GM21423 (cell line): ENCODE data around the gene IPMK.
"Not testable (repeated sequence)": the region's sequence is repeated elsewhere in the genome, so short reads cannot be mapped to it uniquely, and the experiment has no call there.

Experiments
- ATAC-seq: cut with Tn5 transposase; IDR thresholded peaks from one replicate; pipeline ENCODE4 v1.9.1; 2021; ENCODE audit warnings: mild to moderate bottlenecking, moderate library complexity; ENCODE audit not compliant: unreplicated experiment

IPMK gene

DNA sequence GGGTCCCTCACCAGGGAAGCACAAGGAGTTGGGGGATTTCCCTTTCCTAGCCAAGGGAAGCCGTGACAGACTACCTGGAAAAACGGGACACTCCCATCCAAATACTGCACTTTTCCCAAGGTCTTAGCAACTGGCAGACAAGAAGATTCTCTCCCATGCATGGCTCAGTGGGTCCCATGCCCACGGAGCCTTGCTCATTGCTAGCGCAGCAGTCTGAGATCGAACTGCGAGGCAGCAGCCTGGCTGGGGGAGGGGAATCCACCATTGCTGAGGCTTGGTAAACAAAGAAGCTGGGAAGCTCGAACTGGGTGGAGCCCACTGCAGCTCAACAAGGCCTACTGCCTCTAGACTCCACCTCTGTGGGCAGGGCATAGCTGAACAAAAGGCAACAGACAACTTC, 37.8 kb downstream of the IPMK start:
- ATAC-seq: not testable (repeated sequence)

DNA sequence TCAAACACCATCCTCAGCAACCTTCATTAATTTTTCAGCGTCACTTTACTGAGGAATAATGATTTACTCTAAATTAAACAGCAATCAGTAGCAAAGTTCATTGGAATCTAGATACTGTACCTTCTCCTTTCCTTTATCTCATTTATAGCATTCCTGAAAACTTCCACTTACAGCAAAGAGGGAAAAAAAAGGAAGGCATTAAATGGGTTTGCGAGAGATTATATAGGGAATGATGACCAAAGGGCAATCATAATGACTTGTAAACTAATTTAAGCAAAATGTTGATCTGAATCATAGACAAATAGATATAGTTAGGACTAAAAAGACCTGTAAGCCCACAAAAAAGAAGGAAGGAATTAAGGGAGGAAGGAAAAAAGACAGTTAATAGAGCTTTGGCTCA, 42.0 kb downstream of the IPMK start:
- no peak for ATAC-seq

DNA sequence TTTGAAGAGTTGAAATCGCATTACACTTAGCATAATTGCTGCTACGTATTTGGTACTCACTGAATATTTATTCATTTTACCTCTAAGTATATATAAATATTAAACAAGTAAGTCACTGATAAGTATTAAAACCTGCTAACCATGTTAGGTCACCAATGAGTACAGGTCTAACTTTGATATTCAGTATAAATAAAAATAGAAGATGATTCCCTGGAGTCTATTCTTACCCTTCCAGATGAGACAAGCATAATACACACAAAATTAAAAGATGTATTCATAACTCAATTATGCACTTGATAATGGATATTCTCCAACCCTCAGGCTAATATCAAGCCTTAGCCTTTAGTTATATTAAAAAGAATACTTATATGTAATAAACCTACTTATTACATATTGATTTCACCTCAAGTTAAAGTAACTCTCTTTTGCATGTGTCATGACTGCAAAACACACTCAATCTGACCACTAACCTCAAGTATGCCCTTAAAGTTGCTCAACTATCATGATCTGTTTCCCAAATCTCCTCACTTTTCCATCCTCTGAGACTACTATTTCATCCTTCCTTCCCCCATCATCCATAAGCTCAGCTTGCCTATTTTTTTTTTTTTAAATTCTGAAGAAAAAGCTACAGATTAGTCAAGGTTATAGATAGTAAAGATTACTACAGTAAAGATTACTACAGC, 46.8 kb downstream of the IPMK start:
- no peak for ATAC-seq

DNA sequence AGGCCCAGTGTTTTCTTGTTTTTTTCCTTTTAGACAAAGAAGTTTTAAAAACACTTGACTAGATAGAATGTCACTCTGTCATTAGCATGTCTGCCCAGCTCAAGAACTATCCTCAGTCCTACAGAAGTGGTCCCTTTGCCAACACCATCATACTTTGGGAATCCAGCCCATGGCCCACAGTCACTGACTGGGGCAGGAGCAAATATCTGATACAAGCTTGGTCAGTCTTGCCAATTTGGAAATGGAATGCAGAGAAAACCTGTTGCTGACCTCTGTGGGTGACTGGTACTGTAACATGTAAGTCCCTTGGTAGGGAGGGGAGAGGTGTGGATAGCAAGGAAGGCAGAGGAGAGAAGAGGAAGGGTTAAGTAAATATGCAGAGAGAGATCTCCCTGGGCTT, 47.8 kb downstream of the IPMK start:
- no peak for ATAC-seq

DNA sequence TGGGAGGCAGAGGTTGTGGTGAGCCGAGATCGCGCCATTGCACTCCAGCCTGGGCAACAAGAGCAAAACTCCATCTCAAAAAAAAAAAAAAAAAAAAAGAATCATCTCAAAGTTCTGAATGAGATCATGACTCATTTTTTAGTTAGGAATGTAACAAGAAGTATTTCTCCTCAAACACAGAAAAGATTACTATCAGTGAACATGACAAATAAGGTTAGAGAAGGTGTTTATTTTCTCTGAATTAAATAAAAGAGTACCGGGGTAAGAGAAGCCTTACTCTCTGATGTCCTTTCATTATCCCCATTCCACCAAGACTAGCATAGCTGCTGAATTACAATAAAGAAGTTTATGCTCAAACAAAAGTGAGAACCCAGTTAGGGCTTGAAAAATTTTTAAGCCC, 50.1 kb downstream of the IPMK start:
- no peak for ATAC-seq

DNA sequence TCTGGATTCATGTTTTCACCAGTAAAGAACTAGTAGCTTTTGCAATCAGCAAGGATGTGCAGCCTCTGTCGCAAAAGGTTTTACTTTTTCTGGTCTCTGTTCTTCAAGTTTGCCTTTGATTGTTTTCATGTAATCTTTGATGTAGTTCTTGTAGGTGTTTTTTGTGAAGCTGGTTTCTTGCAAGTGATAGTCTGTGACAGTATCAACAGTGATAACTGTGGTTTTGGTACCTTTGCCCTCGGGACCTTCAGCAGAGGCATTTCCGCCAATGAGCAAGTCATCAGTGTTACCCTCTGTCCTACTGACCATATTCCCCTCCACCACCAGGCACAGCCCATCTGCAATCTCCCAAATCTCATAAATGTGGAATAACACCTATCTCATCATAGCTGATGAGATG, 55.1 kb downstream of the IPMK start:
- ATAC-seq: no peak

DNA sequence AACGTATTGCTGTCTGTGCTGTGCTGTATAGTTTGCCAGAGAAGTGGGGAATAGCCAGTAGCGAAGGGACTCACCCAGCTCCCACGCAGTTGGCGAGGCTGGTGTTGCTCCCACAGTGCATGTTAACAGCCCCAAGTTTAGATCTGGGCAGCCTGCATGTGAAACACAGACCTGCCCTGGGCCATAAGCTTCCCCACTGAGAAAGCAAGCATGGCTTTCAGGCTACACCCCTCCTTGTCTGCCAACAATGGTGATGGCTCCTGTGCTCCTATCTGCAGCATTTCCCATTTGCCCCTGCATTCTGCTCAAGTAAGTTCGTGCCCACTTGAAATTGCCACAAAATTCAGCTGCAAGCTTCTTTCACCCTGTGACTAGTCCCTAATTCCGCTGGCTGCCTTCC, 57.5 kb downstream of the IPMK start:
- no peak for ATAC-seq

DNA sequence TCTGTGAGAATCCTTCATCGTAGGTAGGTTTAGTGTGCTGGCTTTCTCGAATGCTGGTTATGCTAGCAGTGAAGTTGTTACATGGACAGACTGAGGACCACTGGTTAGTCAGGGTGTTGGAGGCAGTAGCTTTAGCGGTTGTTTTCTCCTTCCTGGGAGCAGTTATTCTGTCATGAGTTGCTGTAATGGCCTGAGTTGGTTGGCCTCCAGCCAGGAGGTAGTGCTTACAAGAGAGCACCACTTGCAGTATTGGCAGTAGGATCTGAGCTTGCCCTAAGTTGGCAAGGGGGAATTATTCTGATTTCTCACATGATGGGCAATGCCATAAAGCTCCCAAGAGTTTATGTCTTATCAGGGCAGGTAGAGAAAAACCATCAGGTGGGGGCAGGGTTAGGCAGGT, 58.0 kb downstream of the IPMK start:
- no peak for ATAC-seq

DNA sequence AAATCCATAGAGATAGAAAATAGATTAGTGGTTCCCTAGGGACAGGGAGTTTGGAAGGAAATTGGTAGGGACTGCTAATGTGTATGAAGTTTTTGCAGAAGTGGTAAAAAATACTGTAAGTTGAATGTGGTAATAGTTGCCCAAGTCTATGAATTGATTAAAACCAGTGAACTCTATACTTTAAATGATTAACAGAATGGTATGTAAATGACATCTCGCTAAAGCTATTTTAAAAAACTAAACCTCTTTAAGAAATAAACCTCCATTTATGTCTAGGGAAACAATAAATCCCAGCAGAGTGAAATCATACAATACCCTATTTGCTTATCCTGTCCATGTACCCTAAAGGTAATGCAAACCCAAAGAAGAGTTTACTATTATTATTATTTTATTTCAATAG, 61.4 kb downstream of the IPMK start:
- ATAC-seq: no peak

DNA sequence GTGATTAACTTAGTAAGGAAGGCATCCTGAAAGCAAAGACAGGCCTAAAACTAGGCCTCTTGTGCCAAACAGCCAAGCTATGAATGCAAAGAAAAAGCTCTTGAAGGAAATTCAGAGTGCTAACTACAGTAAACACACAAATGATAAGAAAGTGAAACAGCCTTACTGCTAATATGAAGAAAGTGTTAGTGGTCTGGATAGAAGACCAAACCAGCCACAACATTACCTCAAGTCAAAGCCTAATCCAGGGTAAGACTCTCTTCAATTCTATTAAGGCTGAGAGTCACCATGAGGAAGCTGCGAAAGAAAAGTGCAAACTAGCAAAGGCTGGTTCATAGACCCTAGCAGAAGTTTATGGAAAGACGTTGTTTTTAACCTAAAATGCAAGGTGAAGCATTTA, 66.0 kb downstream of the IPMK start:
- peak; percentile 87 for ATAC-seq

DNA sequence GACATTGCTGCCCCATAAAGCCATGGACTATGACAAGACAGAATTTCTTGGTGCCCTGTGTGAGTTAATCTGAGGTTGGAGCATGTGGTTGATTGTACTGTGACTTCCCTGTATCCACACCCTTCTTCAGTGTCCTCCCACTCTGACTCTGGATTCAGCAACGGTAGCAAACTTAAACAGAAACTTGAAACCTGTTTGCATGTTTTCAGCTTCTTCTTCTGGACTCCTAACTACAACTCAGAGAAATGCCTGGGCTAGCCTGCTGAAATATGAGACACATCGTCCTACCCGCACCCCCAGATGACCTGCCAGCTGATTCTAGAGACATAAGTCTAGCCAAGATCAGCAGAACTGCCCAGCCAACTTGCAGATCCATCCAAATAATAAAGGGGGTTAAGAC, 78.4 kb downstream of the IPMK start:
- no peak for ATAC-seq

DNA sequence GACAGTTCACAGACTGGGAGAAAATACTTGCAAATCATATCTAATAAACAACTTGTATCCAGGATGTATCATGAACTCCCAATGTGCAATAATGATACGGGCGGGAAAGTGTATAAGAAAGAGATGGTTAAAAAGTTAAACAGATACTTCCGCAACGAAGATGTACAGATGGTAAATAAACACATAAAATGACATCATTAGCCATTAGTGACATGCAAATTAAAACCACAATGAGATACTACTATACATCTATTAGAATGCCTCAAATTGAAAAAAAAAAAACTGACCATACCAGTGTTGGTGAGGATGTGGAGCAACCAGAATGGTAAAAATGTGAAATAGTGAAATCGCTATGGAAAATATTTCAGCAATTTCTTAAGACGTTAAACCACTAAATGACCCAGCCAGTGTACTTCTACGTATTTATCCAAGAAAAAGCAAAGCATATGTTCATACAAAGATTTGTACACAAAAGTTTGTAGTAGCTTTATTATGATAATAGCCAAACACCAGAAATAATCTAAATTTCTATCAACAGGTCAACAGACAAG, 83.5 kb downstream of the IPMK start:
- ATAC-seq: no peak

DNA sequence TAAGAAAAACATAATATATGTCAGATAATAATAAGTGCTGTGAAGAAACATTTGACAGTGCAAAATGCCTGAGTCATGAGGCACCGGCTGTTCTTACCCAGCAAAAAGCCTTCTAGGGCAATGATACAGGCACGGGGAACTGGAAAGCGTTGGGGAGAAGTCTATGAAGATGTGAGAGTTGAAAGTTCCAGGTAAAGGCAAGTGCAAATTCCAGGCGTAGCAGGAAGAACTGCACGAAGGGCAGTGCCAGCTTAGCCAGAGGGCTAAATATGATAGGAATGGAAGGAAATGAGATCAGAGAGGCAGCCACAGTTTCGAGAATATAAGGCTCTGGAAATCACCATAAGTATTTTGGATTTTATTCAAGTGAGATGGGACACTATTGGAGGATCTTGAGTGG, 87.0 kb downstream of the IPMK start:
- no peak for ATAC-seq

DNA sequence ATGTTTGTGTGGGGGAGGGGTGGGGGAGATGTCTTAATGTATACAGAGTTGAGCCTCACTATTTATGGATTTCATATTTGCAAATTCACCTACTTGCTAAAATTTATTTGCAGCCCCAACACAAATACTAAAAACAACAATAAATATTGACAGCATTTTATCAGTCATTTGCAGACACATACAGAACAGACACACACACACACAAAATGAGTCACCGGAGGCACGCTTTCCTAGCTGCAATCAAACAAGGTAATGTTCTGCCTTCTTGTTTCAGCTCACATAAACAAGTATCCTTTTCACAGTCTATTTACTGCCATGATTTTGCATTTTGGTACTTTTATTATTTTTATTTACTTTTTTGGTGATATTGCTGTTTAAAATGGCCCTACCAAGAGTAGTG, 88.5 kb downstream of the IPMK start:
- no peak for ATAC-seq

DNA sequence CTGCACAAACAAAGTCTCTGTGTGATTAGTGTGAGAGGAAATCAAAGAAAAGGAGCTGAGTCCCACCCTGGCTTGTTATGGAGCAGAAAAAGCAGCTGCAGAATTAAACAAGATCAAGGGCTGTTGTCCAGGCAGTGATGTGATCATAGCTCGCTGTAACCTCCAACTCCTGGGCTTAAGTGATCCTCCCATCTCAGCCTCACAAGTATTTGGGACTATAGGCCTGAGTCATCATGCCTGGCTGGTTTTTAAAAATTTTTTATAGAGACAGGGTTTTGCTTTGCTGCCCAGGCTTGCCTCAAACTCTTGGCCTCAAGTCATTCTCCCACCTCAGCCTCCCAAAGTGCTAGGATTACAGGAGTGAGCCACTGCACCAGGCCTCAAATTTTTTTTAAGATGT, 88.9 kb downstream of the IPMK start:
- ATAC-seq: no peak

DNA sequence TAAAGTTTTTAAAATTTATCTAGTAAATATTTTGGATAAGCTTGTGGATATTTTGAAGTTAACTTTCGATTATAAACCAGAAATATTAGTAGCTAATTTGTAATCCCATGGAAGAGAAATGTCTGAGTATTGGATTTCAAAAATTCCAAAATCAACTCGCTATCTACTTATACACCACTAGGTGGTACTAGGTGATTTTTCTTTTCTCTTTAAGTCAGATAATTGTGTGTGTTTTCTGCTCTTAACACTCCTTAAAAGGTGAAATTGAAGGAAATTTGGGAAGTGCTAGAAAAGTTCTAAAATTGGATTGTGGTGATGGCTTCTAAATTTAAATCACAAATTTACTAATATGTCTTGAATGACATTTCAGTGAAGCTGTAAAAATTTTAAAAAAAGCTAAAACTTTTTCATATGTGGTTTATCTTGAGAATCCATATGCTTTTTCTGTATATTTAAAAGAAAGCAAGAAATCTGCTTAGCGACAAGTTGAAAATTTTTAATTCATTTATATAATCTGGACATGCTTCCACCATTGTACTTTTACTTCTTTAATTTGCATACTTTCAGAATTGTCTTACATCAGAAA, 90.2 kb downstream of the IPMK start:
- ATAC-seq: no peak

DNA sequence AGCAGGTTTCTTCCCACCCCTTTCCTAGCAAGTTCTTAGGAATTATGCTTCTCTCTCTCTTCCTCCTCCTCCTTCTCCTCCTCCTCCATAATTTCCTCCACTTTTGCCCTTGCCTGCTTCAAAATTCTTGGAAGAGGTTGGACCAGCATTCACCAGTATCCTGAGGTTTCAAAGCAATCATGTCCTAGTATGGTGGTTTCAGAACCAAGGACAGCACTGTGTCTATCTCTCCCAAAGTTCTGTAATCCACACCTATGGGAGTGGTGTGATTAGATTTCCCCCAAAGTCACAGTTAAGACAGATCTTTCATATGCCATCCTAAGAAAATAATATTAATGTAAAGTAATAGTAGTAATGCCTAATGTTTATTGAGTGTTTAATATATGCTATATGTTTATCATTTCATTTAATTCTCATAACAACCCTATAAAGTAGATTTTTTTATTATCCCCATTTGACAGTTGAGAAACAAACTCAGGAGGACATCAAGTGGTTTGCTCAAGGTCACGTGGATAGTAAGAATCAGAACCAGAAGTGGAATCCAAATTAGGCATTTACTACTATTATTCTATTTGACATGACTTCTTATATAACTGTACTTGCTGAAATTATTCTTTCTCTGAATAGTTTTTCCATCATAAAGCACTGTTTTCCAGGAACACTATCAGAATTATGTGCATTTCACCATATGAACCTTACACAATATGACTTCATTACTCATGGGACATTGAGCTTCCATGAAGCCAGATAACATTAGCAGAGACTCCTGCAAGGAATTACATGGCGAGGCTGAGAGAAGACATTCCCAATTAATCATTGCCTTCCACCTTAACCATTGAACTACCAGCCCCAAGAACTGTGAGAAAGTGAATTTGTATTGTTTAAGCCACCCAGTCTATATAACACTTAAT, 91.4 kb downstream of the IPMK start:
- no peak for ATAC-seq

DNA sequence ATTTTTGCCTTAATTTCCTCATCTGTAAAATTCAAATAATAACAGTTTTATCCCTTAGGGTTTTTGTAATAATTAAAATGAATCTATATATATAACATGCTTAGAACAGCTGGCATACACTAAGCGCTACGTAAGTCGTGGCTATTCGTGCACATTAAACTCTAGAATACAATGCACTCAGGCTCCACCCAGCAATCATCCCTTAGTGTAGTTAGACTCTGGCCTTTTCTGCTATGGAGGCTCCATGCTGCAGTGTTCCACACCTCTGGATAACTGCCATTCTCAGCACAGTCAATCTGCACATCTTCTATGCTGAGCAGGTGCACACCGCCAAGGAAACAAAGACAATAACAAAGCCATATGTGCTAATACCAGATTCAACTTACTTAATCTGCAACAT, 92.9 kb downstream of the IPMK start:
- no peak for ATAC-seq

DNA sequence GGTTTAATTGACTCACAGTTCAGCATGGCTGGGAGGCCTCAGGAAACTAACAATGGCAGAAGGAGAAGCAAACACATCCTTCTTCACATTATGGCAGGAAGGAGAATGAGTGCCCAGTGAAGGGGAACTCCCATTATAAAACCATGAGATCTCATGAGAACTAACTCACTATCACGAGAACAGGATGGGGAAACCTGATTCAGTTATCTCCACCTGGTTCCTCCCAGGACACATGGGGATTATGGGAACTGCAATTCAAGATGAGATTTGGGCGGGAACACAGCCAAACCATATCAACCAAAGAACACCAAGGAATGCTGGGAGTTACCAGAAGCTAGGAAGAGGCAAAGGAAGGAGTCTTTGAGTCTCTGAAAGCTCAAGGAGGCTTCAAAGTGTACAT, 94.3 kb downstream of the IPMK start:
- ATAC-seq: no peak

DNA sequence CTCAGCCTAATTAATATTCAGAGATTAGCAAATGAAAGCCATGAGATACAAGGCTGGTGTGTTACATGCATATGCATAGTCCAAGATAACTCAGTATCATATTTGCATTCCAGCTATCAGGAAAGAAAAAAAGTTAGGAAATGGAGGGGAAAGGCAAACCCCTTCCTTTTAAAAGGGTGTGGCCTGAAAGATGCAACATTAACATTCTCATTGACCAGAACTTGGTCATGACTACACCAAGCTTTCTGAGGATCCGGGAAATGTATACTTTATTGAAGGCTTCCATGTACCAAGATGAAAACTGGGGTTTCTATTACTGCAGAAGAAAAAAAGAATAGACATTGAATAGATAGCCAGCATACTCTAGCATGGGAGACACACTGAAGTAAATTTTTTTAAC, 96.5 kb downstream of the IPMK start:
- ATAC-seq: no peak

DNA sequence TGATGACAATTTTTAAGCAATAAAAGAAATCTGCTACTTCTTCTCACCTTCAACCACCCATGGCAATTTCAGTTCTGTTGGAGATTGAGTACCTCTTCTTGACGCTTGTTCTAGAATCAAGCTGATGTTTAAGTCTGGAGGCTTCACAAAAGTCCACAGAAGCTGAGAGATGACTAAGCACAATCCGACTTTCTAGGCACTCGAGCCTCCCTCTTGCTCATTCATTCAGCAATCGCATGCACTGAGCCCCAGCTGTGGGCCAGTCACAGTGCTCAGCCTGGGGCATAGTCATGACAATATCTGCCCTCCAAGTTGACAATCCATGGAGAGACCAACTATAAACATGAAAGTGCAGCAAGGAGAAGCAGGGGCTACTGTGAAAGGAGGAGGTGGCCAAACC, 103.2 kb downstream of the IPMK start:
- ATAC-seq: no peak

DNA sequence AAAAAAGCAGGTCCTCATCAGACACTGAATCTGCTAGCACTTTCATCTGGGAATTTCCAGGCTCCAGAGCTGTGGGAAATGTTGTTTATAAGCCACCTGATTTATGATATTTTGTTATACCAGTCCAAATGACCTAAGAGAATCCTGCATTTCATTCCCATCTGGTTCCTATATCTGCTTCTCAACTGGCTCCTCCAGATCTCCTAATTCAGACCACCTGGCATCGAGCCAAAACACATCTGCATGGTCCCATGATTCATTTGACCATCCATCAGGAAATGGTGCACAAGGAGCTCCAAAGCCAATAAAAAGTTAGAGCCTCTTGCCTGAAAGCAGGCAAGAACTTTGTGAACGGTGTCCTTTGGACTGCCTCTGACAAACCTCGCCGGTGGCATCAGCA, 108.9 kb downstream of the IPMK start:
- ATAC-seq: no peak
